SU-DHL-6 (cell line): ENCODE data around the gene MARCHF6.

Experiments
- H2AFZ ChIP-seq: fragments of 200-600 bp; sonication (generic); 2 replicates; pipeline ENCODE4 v1.6.1; 2014; ENCODE audit warnings: low read depth, mild to moderate bottlenecking, moderate library complexity, mixed read lengths, antibody characterized with exemption, low read length; ENCODE audit not compliant: severe bottlenecking
- H3F3A ChIP-seq: fragments of 200-600 bp; shearing (Covaris generic); 2 replicates; pipeline ENCODE4 v1.6.0; 2016; ENCODE audit warnings: antibody characterized with exemption, mild to moderate bottlenecking; ENCODE audit not compliant: insufficient read depth
- H3K27ac ChIP-seq: fragments of 200-600 bp; sonication (generic); 2 replicates; pipeline ENCODE4 v1.5.1; 2016; ENCODE audit warnings: low read depth, mild to moderate bottlenecking, low read length, moderate library complexity, mixed read lengths
- H3K27me3 ChIP-seq: fragments of 200-600 bp; sonication (generic), shearing (Covaris generic); 2 replicates; pipeline ENCODE4 v1.6.0; 2014; ENCODE audit warnings: mild to moderate bottlenecking, low read length
- H3K36me3 ChIP-seq: fragments of 200-600 bp; sonication (generic); 2 replicates; pipeline ENCODE4 v1.6.1; 2014; ENCODE audit warnings: mild to moderate bottlenecking, low read length, mixed read lengths
- H3K4me2 ChIP-seq: fragments of 300-600, 200-600 bp; shearing (Covaris generic), sonication (generic); 2 replicates; pipeline ENCODE4 v1.6.0; 2014; ENCODE audit warnings: low read length, low read depth, mild to moderate bottlenecking; ENCODE audit not compliant: poor library complexity, severe bottlenecking
- H3K4me3 ChIP-seq: fragments of 200-600 bp; sonication (generic); 2 replicates; pipeline ENCODE4 v1.5.1; 2014; ENCODE audit warnings: antibody characterized with exemption, low read length, mild to moderate bottlenecking, mixed read lengths; ENCODE audit not compliant: insufficient read depth, poor library complexity, severe bottlenecking
- H3K79me2 ChIP-seq: fragments of 200-600 bp; sonication (generic); 2 replicates; pipeline ENCODE4 v1.6.1; 2014; ENCODE audit warnings: mild to moderate bottlenecking, low read length, moderate library complexity; ENCODE audit not compliant: insufficient read depth
- H3K9ac ChIP-seq: fragments of 200-600 bp; sonication (generic); 2 replicates; pipeline ENCODE4 v1.7.0; 2014; ENCODE audit warnings: mild to moderate bottlenecking, low read length
- H3K9me2 ChIP-seq: fragments of 200-600 bp; sonication (generic); replicated peaks from 2 replicates; pipeline ENCODE4 v1.6.1; 2014; ENCODE audit warnings: low read length; ENCODE audit not compliant: insufficient read depth
- H3K9me3 ChIP-seq: fragments of 200-600 bp; sonication (generic); 2 replicates; pipeline ENCODE4 v1.6.1; 2014; ENCODE audit warnings: low read length, mixed read lengths; ENCODE audit not compliant: insufficient read depth
- H4K20me1 ChIP-seq: fragments of 200-600 bp; sonication (generic); 2 replicates; pipeline ENCODE4 v1.6.1; 2014; ENCODE audit warnings: low read depth, mild to moderate bottlenecking, antibody characterized with exemption, low read length, moderate library complexity, mixed read lengths
- EZH2phosphoT487 ChIP-seq: fragments of 200-600 bp; sonication (generic), shearing (Covaris generic); conservative IDR thresholded peaks from 2 replicates; pipeline ENCODE4 v1.6.1; 2018; ENCODE audit warnings: mild to moderate bottlenecking, antibody characterized with exemption, low read length, moderate library complexity, mixed read lengths
- TF ChIP-seq, protein P1 (sequence below): fragments of 200-600 bp; sonication (generic); IDR thresholded peaks from one replicate; pipeline ENCODE4 v1.5.1; 2017; ENCODE audit warnings: antibody characterized with exemption, mild to moderate bottlenecking, low read length, moderate library complexity; ENCODE audit not compliant: insufficient read depth, poor library complexity, severe bottlenecking

Gene MARCHF6

DNA sequence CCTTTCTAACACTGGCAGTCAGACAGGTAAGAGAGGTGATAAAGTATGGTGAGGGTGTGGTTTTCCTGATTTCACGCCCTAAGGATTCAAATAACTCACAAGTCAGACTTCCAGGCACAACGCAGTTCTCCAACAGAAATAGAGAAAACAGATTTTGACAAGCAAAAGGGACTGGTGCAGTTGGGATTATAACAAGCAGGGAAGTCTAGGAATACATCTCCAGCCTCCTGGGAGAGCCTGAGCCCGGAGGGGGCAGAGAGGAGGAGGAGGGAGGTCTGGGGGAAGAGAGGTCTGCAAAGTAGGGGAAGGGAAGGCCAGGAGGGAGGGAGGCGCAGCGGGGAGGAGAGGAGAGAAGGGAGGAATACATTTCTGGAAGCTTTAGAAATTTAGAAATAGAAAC is 47.4 kb upstream of the MARCHF6 start:
- Histone ChIP-seq H3K79me2 (no peaks in the 10 kb centered on the region), H3K4me3 (no peak overlapping the region), H3K36me3 (no peaks in the 10 kb centered on the region), H3K27me3 (no peaks in the 10 kb centered on the region), H3K4me2 (no peak overlapping the region), H3K9me2 (no peaks in the 10 kb centered on the region), H3K27ac (no peak overlapping the region), H3K9me3 (no peaks in the 10 kb centered on the region), H3K9ac (no peak overlapping the region), H3F3A (no peaks in the 10 kb centered on the region), H4K20me1 (no peaks in the 10 kb centered on the region), H2AFZ (no peak overlapping the region)
- TF ChIP-seq, protein P1, sequence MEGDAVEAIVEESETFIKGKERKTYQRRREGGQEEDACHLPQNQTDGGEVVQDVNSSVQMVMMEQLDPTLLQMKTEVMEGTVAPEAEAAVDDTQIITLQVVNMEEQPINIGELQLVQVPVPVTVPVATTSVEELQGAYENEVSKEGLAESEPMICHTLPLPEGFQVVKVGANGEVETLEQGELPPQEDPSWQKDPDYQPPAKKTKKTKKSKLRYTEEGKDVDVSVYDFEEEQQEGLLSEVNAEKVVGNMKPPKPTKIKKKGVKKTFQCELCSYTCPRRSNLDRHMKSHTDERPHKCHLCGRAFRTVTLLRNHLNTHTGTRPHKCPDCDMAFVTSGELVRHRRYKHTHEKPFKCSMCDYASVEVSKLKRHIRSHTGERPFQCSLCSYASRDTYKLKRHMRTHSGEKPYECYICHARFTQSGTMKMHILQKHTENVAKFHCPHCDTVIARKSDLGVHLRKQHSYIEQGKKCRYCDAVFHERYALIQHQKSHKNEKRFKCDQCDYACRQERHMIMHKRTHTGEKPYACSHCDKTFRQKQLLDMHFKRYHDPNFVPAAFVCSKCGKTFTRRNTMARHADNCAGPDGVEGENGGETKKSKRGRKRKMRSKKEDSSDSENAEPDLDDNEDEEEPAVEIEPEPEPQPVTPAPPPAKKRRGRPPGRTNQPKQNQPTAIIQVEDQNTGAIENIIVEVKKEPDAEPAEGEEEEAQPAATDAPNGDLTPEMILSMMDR: no peak
- no peak for TF ChIP-seq EZH2phosphoT487

DNA sequence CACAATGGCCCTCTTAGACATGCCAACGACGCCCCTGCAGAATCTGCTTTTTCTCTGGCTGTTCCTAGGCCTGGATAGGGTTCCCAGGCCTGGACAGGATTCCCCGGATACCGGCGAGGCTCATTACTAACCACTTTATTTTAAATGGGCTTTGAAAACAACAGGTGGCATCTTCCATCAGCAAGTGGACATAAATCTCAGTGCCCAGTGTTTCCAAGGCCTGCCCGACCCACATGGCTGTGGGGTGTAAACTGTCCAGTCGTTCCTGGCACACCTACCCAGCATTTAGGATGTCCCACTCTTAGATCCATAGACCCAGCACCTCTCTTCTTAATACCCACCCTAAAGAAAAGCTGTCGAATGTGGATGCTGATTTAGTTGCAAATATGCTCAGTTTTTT is 46.7 kb upstream of the MARCHF6 start:
- Histone ChIP-seq H3K27ac (no peak overlapping the region), H3F3A (no peaks in the 10 kb centered on the region), H3K79me2 (no peaks in the 10 kb centered on the region), H3K36me3 (no peaks in the 10 kb centered on the region), H3K4me2 (no peak overlapping the region), H3K9ac (no peak overlapping the region), H3K4me3 (no peak overlapping the region), H4K20me1 (no peaks in the 10 kb centered on the region), H2AFZ (no peak overlapping the region), H3K9me2 (no peaks in the 10 kb centered on the region), H3K27me3 (no peaks in the 10 kb centered on the region), H3K9me3 (no peaks in the 10 kb centered on the region)
- TF ChIP-seq, protein P1: no peak
- no peak for TF ChIP-seq EZH2phosphoT487

DNA sequence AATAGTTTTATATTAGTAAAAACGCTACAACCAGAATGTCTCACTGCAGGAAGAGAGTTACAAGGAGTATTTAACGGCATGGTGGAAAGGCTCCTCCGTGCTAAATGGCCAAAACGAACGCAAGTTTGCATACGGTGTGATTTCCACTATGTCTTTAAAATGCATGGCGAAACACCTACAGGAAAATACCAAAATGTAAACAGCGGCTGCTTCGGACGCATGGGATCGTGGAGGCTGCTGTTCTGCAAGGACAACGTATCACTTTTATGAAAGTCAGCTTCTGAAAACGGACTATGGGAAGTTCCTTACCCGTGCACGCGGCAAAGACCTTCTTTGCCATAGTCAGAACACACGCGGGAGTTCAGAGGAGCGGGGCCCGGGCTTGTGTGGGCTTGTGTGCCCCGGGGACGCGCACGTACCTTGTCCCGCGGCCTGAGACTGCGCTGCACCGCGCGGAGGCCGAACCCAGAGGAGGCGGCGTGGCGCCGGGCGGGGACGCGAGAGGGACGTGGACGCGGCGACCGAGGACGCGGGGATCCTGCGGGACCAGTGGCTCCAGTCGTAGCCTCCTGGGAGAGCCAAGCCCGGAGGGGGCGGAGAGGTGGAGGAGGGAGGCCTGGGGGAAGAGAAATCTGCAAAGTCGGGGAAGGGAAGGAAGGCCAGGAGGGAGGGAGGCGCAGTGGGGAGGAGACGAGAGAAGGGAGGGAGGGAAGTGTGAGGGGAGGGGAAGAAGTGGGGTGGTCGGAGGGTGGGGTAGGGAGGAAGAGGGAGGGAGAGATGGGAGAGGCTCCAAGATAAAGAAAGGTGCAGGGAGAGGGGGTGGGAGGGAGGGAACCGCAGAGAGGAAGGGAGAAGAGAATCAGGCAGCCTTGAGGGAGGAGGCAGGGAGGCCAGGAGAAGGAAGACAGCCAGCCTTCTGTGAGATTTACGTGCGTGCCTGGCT is 46.0 kb upstream of the MARCHF6 start, which contains the start of gene CMBL:
Gene CMBL, minus strand, starts transcription at position 697 of the 943 bp plus-strand sequence. CDS start 17,140 bp downstream, outside the sequence.
- Histone ChIP-seq H2AFZ (peak within 1 kb of the TSS; percentile 42), H3K36me3 (no peaks in the 10 kb centered on the region), H3K9me2 (no peaks in the 10 kb centered on the region), H3K27me3 (no peaks in the 10 kb centered on the region), H3K4me2 (peak within 1 kb of the TSS; percentile 27), H3K9me3 (no peaks in the 10 kb centered on the region), H3K4me3 (no peak within 1 kb of the TSS), H3K27ac (no peak within 1 kb of the TSS), H3F3A (no peaks in the 10 kb centered on the region), H3K79me2 (no peaks in the 10 kb centered on the region), H3K9ac (no peak within 1 kb of the TSS), H4K20me1 (no peaks in the 10 kb centered on the region)
- no peak for TF ChIP-seq EZH2phosphoT487
- TF ChIP-seq, protein P1: no peak
